ENCODE data around the gene IL12A.

IL12A gene

GRCh38 chr3:159988617-159989271 is at the start of gene IL12A:
TSS of gene IL12A (plus strand) at chr3:159988835.
- DNase-seq = peak; percentile 86
- in situ Hi-C loops (cut with MboI; ENCODE audit: low pct_unique_long_range_greater_than_20kb, low sequenced_read_pairs) = no loop called here

- peak; percentile 39 for DNase-seq
- in situ Hi-C loops (cut with MboI; ENCODE audit: low pct_unique_long_range_greater_than_20kb, low sequenced_read_pairs) = no loop called here
Measured at GRCh38 chr3:159941038-159942000, 47.3 kb upstream of the IL12A start.

GRCh38 chr3:159944781-159945180 is 43.9 kb upstream of the IL12A start:
- no peak for DNase-seq
- in situ Hi-C loops (cut with MboI; ENCODE audit: low pct_unique_long_range_greater_than_20kb, low sequenced_read_pairs) = no loop called here

- DNase-seq = no peak
- in situ Hi-C loops (cut with MboI; ENCODE audit: low pct_unique_long_range_greater_than_20kb, low sequenced_read_pairs) = no loop called here
Measured at GRCh38 chr3:159945930-159946329, 42.7 kb upstream of the IL12A start.

- in situ Hi-C loops (cut with MboI; ENCODE audit: low pct_unique_long_range_greater_than_20kb, low sequenced_read_pairs) = no loop called here
- DNase-seq = no peak
Measured at GRCh38 chr3:159947220-159947619, 41.4 kb upstream of the IL12A start.

GRCh38 chr3:159948429-159949144 is 40.0 kb upstream of the IL12A start:
- in situ Hi-C loops (cut with MboI; ENCODE audit: low pct_unique_long_range_greater_than_20kb, low sequenced_read_pairs) = no loop called here
- DNase-seq = no peak

GRCh38 chr3:159950156-159950898 is 38.3 kb upstream of the IL12A start:
- DNase-seq = peak; percentile 14
- in situ Hi-C loops (cut with MboI; ENCODE audit: low pct_unique_long_range_greater_than_20kb, low sequenced_read_pairs) = no loop called here

- in situ Hi-C loops (cut with MboI; ENCODE audit: low pct_unique_long_range_greater_than_20kb, low sequenced_read_pairs) = no loop called here
- DNase-seq = no peak
Measured at GRCh38 chr3:159951540-159951939, 37.1 kb upstream of the IL12A start.

GRCh38 chr3:159953325-159954085 is 35.1 kb upstream of the IL12A start:
- in situ Hi-C loops (cut with MboI; ENCODE audit: low pct_unique_long_range_greater_than_20kb, low sequenced_read_pairs) = no loop called here
- DNase-seq = no peak

GRCh38 chr3:159960188-159961148 is 28.2 kb upstream of the IL12A start:
- DNase-seq = no peak
- in situ Hi-C loops (cut with MboI; ENCODE audit: low pct_unique_long_range_greater_than_20kb, low sequenced_read_pairs) = no loop called here

- no peak for DNase-seq
- in situ Hi-C loops (cut with MboI; ENCODE audit: low pct_unique_long_range_greater_than_20kb, low sequenced_read_pairs) = no loop called here
Measured at GRCh38 chr3:159964166-159964973, 24.3 kb upstream of the IL12A start.

GRCh38 chr3:159971311-159971710 is 17.3 kb upstream of the IL12A start:
- in situ Hi-C loops (cut with MboI; ENCODE audit: low pct_unique_long_range_greater_than_20kb, low sequenced_read_pairs) = no loop called here
- DNase-seq = no peak

- no peak for DNase-seq
- in situ Hi-C loops (cut with MboI; ENCODE audit: low pct_unique_long_range_greater_than_20kb, low sequenced_read_pairs) = no loop called here
Measured at GRCh38 chr3:159977295-159977694, 11.3 kb upstream of the IL12A start.

GRCh38 chr3:159978353-159978752 is 10.3 kb upstream of the IL12A start:
- DNase-seq = no peak
- in situ Hi-C loops (cut with MboI; ENCODE audit: low pct_unique_long_range_greater_than_20kb, low sequenced_read_pairs) = no loop called here

- no peak for DNase-seq
- in situ Hi-C loops (cut with MboI; ENCODE audit: low pct_unique_long_range_greater_than_20kb, low sequenced_read_pairs) = no loop called here
Measured at GRCh38 chr3:159978918-159979703, 9.5 kb upstream of the IL12A start.

- in situ Hi-C loops (cut with MboI; ENCODE audit: low pct_unique_long_range_greater_than_20kb, low sequenced_read_pairs) = no loop called here
- DNase-seq = no peak
Measured at GRCh38 chr3:159982442-159982974, 6.1 kb upstream of the IL12A start.

Measured in KBM-7 (cell line).